Measurements from ENCODE around the gene MAGEA10. TPM values are rescaled to one million over a fixed set of nuclear protein-coding genes. Genes with fewer than 3 reads are reported as not detected.

MAGEA10 gene
- total and polyA plus RNA-seq, 2 experiments from 2014 or later: not detected

DNA sequence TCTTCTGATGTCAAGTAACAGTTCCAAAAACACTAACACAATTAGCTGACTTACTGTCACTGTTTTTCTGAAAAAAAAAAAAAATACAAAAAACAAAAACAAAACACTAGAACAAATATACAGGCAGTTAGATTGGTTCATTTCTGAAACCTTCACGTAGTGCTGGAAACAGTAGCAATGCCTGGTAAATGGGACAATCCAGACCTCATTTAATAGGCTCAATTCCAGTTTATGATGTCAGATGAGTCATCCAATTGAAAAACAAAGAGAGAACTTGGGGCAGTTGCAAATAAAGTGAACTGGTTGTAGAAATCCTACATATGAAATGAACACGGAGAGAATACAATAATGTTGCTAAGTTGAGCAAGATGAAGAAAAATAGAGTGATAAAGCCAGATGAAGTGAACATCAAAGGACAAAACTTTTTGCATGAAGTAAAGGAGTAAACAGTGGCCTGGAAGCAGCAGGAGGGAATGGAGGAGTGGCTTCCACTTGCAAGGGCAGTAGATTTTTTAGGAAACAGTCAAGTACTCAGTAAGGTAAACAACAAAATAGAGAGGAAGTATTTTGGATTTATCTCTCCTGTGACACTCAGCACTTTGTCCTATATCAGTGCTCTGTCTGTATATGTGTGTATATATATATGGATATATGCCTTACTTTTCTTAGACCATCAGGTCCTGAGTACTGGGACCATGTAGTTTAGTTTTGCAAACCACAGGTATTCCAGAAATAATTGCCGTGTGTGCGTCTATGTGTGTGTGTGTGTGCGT lies 39.3 kb upstream of the MAGEA10 start:
- DNase-seq (ENCODE audit: low spot score) (no peak), ATAC-seq (no peak)
- Histone ChIP-seq H2AFZ (no peak overlapping the region), H3K4me2 (no peak overlapping the region), H3K79me2 (replicated peaks; ENCODE audit: insufficient read depth) (no peaks in the 10 kb centered on the region), H3K27me3 (ENCODE audit: insufficient read depth) (no peaks in the 10 kb centered on the region), H3K4me3 (no peak overlapping the region), H3K27ac (ENCODE audit: low read depth) (no peak overlapping the region), H3K4me1 (ENCODE audit: insufficient read depth) (no peaks in the 10 kb centered on the region), H3F3A (replicated peaks; ENCODE audit: low read depth) (no peaks in the 10 kb centered on the region), H4K20me1 (replicated peaks; ENCODE audit: insufficient read depth) (no peaks in the 10 kb centered on the region), H3K9me2 (ENCODE audit: insufficient read depth) (no peaks in the 10 kb centered on the region), H3K36me3 (ENCODE audit: insufficient read depth) (no peaks in the 10 kb centered on the region)
- TF ChIP-seq, protein P1, sequence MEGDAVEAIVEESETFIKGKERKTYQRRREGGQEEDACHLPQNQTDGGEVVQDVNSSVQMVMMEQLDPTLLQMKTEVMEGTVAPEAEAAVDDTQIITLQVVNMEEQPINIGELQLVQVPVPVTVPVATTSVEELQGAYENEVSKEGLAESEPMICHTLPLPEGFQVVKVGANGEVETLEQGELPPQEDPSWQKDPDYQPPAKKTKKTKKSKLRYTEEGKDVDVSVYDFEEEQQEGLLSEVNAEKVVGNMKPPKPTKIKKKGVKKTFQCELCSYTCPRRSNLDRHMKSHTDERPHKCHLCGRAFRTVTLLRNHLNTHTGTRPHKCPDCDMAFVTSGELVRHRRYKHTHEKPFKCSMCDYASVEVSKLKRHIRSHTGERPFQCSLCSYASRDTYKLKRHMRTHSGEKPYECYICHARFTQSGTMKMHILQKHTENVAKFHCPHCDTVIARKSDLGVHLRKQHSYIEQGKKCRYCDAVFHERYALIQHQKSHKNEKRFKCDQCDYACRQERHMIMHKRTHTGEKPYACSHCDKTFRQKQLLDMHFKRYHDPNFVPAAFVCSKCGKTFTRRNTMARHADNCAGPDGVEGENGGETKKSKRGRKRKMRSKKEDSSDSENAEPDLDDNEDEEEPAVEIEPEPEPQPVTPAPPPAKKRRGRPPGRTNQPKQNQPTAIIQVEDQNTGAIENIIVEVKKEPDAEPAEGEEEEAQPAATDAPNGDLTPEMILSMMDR (conservative IDR thresholded peaks at IDR 0.05; ENCODE audit: low read depth in 2 of 2): no peak
- TF ChIP-seq POLR2AphosphoS5 (IDR thresholded peaks at IDR 0.05; ENCODE audit: low read depth): no peak
- TF ChIP-seq, protein P2, sequence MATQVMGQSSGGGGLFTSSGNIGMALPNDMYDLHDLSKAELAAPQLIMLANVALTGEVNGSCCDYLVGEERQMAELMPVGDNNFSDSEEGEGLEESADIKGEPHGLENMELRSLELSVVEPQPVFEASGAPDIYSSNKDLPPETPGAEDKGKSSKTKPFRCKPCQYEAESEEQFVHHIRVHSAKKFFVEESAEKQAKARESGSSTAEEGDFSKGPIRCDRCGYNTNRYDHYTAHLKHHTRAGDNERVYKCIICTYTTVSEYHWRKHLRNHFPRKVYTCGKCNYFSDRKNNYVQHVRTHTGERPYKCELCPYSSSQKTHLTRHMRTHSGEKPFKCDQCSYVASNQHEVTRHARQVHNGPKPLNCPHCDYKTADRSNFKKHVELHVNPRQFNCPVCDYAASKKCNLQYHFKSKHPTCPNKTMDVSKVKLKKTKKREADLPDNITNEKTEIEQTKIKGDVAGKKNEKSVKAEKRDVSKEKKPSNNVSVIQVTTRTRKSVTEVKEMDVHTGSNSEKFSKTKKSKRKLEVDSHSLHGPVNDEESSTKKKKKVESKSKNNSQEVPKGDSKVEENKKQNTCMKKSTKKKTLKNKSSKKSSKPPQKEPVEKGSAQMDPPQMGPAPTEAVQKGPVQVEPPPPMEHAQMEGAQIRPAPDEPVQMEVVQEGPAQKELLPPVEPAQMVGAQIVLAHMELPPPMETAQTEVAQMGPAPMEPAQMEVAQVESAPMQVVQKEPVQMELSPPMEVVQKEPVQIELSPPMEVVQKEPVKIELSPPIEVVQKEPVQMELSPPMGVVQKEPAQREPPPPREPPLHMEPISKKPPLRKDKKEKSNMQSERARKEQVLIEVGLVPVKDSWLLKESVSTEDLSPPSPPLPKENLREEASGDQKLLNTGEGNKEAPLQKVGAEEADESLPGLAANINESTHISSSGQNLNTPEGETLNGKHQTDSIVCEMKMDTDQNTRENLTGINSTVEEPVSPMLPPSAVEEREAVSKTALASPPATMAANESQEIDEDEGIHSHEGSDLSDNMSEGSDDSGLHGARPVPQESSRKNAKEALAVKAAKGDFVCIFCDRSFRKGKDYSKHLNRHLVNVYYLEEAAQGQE (IDR thresholded peaks at IDR 0.05; ENCODE audit: unreplicated experiment): no peak
- no peak for TF ChIP-seq NANOG (IDR thresholded peaks at IDR 0.05; ENCODE audit: borderline replicate concordance)
- no peak for TF ChIP-seq STAT1 (IDR thresholded peaks at IDR 0.05; ENCODE audit: unreplicated experiment)
- TF ChIP-seq ZNF331 (CRISPR knock-in tag; IDR thresholded peaks at IDR 0.05; ENCODE audit: low read depth): no peak
- TF ChIP-seq JUNB (IDR thresholded peaks at IDR 0.05; ENCODE audit: unreplicated experiment): no peak
- TF ChIP-seq EZH2 (IDR thresholded peaks at IDR 0.05; ENCODE audit: low read depth, unreplicated experiment): no peak
- TF ChIP-seq, protein P3, sequence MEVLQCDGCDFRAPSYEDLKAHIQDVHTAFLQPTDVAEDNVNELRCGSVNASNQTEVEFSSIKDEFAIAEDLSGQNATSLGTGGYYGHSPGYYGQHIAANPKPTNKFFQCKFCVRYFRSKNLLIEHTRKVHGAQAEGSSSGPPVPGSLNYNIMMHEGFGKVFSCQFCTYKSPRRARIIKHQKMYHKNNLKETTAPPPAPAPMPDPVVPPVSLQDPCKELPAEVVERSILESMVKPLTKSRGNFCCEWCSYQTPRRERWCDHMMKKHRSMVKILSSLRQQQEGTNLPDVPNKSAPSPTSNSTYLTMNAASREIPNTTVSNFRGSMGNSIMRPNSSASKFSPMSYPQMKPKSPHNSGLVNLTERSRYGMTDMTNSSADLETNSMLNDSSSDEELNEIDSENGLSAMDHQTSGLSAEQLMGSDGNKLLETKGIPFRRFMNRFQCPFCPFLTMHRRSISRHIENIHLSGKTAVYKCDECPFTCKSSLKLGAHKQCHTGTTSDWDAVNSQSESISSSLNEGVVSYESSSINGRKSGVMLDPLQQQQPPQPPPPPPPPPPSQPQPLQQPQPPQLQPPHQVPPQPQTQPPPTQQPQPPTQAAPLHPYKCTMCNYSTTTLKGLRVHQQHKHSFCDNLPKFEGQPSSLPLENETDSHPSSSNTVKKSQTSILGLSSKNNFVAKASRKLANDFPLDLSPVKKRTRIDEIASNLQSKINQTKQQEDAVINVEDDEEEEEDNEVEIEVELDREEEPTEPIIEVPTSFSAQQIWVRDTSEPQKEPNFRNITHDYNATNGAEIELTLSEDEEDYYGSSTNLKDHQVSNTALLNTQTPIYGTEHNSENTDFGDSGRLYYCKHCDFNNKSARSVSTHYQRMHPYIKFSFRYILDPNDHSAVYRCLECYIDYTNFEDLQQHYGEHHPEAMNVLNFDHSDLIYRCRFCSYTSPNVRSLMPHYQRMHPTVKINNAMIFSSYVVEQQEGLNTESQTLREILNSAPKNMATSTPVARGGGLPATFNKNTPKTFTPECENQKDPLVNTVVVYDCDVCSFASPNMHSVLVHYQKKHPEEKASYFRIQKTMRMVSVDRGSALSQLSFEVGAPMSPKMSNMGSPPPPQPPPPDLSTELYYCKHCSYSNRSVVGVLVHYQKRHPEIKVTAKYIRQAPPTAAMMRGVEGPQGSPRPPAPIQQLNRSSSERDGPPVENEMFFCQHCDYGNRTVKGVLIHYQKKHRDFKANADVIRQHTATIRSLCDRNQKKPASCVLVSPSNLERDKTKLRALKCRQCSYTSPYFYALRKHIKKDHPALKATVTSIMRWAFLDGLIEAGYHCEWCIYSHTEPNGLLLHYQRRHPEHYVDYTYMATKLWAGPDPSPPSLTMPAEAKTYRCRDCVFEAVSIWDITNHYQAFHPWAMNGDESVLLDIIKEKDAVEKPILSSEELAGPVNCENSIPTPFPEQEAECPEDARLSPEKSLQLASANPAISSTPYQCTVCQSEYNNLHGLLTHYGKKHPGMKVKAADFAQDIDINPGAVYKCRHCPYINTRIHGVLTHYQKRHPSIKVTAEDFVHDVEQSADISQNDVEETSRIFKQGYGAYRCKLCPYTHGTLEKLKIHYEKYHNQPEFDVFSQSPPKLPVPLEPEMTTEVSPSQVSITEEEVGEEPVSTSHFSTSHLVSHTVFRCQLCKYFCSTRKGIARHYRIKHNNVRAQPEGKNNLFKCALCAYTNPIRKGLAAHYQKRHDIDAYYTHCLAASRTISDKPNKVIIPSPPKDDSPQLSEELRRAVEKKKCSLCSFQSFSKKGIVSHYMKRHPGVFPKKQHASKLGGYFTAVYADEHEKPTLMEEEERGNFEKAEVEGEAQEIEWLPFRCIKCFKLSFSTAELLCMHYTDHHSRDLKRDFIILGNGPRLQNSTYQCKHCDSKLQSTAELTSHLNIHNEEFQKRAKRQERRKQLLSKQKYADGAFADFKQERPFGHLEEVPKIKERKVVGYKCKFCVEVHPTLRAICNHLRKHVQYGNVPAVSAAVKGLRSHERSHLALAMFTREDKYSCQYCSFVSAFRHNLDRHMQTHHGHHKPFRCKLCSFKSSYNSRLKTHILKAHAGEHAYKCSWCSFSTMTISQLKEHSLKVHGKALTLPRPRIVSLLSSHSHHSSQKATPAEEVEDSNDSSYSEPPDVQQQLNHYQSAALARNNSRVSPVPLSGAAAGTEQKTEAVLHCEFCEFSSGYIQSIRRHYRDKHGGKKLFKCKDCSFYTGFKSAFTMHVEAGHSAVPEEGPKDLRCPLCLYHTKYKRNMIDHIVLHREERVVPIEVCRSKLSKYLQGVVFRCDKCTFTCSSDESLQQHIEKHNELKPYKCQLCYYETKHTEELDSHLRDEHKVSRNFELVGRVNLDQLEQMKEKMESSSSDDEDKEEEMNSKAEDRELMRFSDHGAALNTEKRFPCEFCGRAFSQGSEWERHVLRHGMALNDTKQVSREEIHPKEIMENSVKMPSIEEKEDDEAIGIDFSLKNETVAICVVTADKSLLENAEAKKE (CRISPR knock-in tag; IDR thresholded peaks at IDR 0.05): no peak
- TF ChIP-seq EZH2phosphoT487 (IDR thresholded peaks at IDR 0.05; ENCODE audit: unreplicated experiment): no peak
- TF ChIP-seq ZNF114 (CRISPR knock-in tag; IDR thresholded peaks at IDR 0.05): no peak
- no peak for TF ChIP-seq CREB1 (CRISPR knock-in tag; IDR thresholded peaks at IDR 0.05; ENCODE audit: low read depth)
- TF ChIP-seq, protein P4, sequence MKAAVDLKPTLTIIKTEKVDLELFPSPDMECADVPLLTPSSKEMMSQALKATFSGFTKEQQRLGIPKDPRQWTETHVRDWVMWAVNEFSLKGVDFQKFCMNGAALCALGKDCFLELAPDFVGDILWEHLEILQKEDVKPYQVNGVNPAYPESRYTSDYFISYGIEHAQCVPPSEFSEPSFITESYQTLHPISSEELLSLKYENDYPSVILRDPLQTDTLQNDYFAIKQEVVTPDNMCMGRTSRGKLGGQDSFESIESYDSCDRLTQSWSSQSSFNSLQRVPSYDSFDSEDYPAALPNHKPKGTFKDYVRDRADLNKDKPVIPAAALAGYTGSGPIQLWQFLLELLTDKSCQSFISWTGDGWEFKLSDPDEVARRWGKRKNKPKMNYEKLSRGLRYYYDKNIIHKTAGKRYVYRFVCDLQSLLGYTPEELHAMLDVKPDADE (IDR thresholded peaks at IDR 0.05): no peak
- Mint-ChIP-seq H3K9me3 (peaks cover 2% of the 10 kb centered on the region; the same call in 1 of the 3 replicates), H3K27me3 (ENCODE audit: insufficient read depth, low read depth, poor library complexity) (no peaks in the 10 kb centered on the region), H3K4me3 (no peak overlapping the region), H3K27ac (no peak overlapping the region), H3K4me1 (no peaks in the 10 kb centered on the region), H3K36me3 (ENCODE audit: low read depth) (no peaks in the 10 kb centered on the region)

Measured in GM23338 (cell line).